NCI-H345 treated with DMSO at 0.1 percent for 48 hours (cell line): ENCODE data around the gene LAMTOR4.
"Not testable (repeated sequence)": the region's sequence is repeated elsewhere in the genome, so short reads cannot be mapped to it uniquely, and the experiment has no call there.

Experiments used
- DNase-seq: peaks from one replicate; lab custom pipeline; 2025; ENCODE audit not compliant: unreplicated experiment; lab: John Stamatoyannopoulos, UW

LAMTOR4 gene

GRCh38 chr7:100170101-100170897 is 21.6 kb downstream of the LAMTOR4 start:
- no peak for DNase-seq

- no peak for DNase-seq
These were observed 22.5 kb downstream of the LAMTOR4 start for GRCh38 chr7:100171087-100171681.

DNA sequence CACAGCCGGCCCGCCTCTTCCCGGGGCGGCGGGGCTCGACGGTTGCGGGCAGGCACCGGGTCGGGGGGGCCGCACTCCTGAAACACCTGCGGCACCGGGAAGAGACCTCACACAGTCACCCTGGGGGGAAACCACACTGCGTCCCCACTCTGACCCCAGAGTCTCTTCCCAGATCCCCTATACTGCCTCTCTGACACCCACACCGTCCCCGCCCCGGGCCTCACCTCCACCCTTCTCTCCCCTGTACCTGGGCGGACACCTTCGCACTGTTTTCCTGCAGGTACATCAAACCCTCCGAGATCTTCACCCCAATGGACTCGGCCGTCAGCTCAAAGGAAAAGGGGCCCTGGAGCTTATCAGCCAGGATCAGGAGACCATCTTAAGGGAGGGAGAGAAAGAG is 23.1 kb downstream of the LAMTOR4 start:
- no peak for DNase-seq

DNA sequence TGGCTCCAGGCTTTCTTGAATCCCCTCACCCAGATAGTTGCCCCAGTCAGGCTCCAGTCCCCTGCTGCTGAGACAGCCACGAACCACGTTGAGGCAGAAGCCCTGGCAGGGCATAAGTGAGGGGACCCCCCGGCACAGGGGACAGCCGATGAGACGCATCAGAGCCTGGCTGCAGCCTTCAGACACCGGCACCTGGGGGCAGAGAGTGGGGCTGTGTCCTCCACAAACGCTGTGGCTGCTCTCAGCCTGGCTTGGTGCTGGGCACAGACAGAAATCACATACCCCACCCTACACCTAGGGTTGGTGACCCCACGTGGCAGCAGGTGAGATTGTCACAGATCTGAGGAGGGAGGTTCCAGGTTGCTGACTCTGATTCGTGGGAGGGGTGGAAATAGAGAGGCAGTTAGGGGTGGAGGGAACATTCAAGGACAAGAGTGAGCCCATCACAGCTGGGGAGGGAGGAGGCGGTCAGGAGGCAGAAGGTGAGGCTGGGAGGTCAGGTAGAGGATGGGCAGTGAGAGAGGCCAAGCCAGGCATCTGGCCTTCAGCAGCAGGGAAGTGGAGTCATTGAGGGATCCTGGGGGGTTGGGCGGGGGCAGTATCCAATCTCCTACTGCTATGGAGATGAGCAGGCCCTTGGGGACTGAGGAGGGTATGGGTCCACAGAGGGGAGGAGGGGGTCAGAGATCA is 25.2 kb downstream of the LAMTOR4 start:
- no peak for DNase-seq

DNA sequence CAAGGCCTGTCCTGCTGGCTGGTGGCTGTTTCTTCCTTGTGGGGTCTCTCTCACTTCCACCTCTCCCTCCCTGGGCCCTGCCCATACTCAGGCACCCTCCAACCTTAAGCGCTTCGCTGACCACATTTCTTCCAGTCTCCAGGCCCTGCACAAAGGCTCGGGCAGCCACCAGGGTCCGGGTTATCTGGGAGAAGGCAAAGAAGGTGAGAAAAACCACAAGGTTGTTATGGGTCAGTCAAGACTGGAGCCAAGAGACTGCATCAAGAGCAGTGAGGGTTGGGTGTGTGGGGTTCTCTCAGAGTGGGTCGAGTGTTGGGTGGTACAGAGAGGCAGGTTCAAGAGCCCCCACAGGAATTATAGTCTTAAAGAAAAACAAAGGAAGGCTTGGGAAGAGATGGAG is 25.9 kb downstream of the LAMTOR4 start:
- DNase-seq: no peak

GRCh38 chr7:100175296-100175935 is 26.7 kb downstream of the LAMTOR4 start:
- no peak for DNase-seq

GRCh38 chr7:100176096-100177044 is 27.7 kb downstream of the LAMTOR4 start:
- DNase-seq: no peak

DNA sequence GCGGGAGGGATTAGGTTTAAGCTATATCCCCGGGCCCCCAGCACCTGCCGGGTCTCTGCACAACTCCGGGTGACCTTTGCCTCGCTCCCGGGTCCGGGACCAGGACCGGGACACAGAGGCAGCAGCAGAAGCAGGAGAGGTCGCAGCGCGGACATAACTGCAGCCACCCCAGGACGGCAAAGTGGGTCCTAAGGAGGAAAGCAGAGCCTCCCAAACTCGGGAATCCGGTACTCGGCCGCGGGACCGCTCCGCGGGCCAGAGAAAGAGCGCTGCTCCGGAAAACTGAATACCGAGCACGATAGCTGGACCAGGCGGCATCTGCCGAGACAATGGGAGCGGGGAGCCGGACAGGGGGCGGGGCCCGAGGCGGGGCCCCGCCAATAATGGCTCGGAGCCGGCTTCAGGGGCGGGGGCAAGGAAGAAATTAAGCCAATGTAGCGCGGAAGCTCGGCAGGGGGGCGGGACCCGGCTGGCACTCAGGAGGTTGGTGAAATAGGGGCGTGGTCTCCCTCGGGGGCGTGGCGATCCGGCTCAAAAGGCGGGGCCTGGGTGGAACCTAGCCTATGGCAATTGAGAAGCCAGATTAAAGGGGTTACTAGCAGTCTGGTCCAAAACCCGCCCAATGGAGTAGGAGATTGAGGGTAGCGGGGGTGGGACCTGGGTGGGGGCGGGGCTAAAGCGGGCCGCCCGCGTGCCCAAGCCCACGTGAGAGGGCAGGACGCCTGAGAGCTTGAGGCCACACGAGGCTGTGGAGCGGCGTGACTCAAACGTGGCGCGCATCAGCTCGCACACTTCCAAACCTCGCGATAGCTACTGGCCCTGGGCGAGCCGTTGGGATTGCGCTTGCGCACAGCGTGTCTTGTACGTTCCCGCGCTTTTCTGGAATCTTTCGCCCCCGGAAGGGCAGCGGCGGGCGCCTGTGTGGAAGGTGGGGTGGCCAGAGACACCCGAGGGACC is 28.6 kb downstream of the LAMTOR4 start, which contains the start of the genes GPC2 and STAG3:
Gene GPC2 (minus strand): TSS at position 337 of the 957 bp plus-strand sequence. CDS start 182 bp downstream, at position 155.
Gene STAG3 (plus strand): TSS at position 874 of the 957 bp plus-strand sequence. CDS start 2,639 bp downstream, outside the sequence.
- peak; percentile 94 for DNase-seq

DNA sequence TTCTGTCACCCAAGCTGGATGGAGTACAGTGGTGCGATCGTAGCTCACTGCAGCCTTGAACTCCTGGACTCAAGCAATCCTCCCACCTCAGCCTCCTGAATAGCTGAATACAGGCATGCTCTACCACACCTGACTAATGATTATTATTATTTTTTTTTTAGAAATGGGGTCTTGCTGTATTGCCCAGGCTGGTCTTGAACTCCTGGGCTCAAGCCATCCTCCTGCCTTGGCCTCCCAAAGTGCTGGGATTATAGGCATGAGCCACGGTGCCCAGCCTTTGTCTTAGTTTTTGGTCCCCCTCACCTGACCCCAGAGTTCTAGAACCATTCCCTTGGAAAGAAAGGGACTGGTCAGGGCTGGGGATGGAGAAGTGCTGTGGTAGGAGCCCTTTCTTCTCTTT is 31.4 kb downstream of the LAMTOR4 start:
- not testable (repeated sequence) for DNase-seq

GRCh38 chr7:100182616-100183015 is 33.9 kb downstream of the LAMTOR4 start:
- not testable (repeated sequence) for DNase-seq

GRCh38 chr7:100183090-100183489 is 34.4 kb downstream of the LAMTOR4 start:
- not testable (repeated sequence) for DNase-seq

- no peak for DNase-seq
These were observed 37.0 kb downstream of the LAMTOR4 start for GRCh38 chr7:100185726-100186125.

DNA sequence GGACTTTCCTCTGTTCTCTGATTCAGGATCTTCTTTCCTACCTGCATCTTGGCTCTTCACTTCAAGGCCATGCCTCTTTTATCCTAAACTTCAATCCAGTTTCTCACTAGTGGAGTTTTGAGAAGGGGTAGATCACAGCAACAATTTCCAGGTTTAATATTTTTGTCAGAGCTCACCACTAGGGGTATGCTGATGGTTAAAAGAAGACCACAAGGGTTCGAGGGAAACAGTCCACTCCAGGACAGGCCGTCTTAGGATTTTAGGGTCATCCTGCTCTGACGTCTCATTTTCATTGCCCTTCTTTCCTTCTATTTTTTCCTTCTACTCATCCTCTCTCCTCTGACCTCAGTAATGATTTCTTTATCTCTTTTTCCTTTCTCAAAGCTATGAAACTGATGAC is 40.3 kb downstream of the LAMTOR4 start:
- DNase-seq: no peak

- no peak for DNase-seq
These were observed 41.5 kb downstream of the LAMTOR4 start for GRCh38 chr7:100190048-100190711.

- no peak for DNase-seq
These were observed 43.1 kb downstream of the LAMTOR4 start for GRCh38 chr7:100191775-100192174.

- not testable (repeated sequence) for DNase-seq
These were observed 43.7 kb downstream of the LAMTOR4 start for GRCh38 chr7:100192281-100192862.

DNA sequence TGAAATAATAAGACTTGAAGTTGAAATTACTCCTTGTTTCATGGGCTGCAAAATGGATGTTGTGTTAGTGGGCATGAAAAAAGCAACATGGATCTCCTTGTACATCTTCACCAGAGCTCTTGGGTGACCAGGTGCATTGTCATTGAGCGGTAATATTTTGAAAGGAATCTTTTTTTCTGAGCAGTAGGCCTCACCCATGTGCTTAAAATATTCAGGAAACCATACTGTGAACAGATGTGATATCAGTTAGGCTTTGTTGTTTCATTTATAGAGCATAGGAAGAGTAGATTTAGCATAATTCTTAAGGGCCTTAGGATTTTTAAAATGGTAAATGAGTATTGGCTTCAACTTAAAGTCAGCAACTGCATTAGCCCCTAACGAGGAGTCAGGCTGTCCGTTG is 44.3 kb downstream of the LAMTOR4 start:
- no peak for DNase-seq

DNA sequence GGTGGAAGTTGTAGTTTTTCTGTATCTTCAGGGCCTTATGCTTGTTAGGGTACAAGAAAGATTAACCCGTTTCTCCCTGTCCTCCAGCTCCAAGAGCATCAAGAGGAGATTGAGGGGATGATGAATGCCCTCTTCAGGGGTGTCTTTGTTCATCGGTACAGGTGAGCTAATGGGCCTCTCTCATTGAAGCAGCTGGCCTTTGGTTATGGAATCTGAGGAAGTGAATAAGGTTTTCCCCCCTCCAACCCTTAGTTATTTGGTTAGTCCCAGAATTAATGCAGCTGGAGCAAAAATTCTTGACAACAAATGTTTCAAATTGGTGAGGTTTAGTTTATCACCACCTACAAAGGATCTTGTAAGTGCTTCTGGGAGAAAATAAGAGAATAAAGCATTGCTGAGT is 46.5 kb downstream of the LAMTOR4 start:
- DNase-seq: no peak
